ENCODE data around the gene CDKN2B. TPM values are rescaled to one million over a fixed set of nuclear protein-coding genes. Genes with fewer than 3 reads are reported as not detected.
"Not testable (repeated sequence)": the region's sequence is repeated elsewhere in the genome, so short reads cannot be mapped to it uniquely, and the experiment has no call there.

CDKN2B gene
- total RNA-seq, 1 experiment from 2014 or later, result 24.1 TPM

DNA sequence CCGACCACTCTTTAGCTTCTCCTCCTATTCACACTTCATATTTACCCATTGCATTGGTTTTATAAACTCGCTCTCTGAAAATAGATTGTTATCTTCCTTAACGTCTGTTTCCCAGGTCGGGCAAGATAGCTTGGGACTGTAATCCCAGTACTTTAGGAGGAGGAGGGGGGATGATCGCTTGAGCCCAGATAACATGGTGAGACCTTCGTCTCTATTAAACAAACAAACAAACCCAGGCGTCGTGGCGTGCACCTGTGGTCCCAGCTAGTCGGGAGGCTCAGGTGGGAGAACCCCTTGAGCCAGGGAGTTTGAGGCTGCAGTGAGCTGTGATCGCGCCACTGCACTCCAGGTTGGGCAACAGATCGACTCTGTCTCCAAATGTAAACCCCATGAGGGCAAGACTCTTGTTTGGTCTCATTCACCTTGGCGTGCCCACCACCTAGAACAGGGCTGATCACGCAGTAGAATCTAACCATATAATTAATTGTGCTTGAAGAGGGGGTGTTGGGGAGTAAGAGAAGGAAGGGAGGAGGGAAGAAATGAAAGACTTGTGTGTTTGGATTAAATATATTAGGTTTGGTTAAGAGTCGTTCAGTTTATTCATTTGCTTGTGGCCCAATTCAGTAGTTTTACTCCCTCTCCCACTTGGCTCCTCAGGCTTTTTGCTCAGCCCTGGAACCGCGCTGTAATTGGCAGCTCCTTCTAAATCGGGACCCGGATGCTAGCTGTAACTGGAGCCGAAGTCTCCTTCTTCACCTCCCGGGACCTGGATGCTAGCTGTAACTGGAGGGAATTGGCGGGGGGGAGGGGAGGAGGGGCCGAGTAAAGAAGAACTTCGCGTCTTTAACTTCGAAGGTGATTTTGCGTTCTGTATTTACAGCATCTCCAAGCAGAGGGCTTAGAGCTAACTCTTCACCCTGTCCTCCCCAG lies 39.8 kb downstream of the CDKN2B start:
- DNase-seq (ENCODE audit: low read depth), result no peak

DNA sequence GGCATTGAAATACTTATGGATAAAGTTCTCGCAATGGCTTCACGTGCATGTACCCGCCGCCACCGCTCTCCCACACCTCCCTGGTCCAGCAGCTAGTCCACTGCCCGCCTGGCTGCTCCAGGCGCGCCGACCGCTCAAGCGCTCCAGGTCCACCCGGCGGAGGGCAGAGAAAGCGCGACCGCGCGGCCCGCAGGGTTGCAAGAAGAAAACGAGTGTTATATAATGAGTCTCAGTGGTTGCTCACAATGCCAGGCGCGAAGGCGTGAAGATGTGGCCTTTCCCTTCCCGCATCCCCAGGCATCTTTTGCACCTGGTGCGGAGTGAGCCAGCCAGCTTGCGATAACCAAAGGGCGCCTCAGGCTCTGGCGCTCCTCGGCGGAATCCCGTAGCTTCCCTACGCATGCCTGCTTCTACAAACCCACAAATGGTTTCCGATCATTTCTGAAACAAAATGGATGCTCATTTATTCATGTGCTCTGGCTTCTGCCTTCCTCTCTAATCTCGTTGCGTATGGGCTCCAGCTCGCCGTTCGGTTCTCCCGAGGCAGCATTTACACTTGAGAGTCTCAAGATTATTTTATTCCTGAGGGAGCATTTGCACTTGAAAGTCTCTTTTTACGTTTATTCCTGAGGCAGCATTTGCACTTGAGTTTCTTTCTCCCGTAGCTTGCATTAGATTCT lies 40.6 kb downstream of the CDKN2B start:
- no peak for DNase-seq (ENCODE audit: low read depth)

DNA sequence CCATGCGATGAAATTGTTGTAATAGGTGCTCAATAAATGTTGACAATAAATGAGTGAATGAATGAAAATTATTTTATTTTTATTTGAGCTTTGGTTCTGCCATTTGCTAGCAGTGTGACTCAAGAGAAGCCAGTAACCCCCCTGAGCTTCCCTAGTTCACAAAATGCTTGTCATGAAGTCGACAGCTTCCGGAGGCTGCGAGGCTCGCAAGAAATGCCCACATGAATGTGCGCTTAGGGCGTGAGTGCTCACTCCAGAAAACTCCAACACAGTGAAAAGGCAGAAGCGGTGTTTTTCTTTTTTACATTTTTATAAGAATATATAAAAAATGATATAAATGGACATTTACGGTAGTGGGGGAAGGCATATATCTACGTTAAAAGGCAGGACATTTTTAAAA lies 41.4 kb downstream of the CDKN2B start:
- no peak for DNase-seq (ENCODE audit: low read depth)

DNA sequence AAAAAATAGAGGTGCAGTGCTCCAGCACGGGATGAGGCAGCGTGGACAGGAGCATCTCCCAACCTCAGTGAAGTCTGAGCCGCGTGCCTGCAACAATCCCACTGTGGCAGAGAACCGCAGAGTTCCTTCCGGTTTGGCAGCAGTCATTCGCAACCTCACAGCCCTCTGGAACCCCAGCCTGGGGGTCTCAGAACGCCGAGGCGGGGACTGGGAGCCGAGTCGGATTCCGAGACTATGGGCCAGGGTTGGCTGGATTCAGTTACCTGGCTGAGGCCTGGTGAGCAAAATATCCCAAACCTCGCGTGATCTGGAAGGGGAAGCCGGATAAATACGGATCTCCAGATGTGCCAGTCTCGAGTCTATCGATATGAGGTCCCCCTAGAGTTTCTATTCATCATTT lies 41.9 kb downstream of the CDKN2B start:
- DNase-seq (ENCODE audit: low read depth), result no peak

DNA sequence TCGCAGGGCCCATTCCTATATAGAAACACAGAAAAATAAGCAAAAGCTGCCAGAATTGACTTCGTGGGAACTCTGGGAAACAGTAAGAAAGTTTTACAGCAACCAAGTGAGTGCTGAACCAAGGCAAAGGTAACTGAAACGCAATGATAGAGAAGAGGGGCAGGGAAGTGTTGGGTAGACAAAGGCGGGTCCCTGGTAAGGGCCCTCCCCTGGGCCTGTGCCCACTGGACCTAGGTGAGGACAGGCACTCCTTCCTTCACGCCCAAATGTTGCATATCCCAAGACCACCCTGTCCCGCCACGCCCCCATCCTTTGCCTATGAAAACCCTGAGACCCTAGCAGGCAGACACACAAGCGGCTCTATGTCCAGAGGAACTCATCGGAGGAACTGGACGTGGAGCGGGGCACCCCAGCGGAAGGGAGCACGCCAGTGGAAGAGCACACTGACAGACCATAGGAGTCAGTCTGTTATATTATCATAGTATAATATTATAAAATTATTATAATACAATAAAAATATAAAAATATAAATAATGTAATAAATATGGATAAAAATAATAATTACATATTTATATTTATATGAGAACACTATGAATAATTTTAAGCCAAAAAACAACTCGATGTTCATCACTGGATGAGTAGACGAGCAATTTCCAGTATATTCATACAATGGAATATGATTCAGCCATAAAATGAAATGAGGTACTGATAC lies 42.8 kb downstream of the CDKN2B start:
- no peak for DNase-seq (ENCODE audit: low read depth)

DNA sequence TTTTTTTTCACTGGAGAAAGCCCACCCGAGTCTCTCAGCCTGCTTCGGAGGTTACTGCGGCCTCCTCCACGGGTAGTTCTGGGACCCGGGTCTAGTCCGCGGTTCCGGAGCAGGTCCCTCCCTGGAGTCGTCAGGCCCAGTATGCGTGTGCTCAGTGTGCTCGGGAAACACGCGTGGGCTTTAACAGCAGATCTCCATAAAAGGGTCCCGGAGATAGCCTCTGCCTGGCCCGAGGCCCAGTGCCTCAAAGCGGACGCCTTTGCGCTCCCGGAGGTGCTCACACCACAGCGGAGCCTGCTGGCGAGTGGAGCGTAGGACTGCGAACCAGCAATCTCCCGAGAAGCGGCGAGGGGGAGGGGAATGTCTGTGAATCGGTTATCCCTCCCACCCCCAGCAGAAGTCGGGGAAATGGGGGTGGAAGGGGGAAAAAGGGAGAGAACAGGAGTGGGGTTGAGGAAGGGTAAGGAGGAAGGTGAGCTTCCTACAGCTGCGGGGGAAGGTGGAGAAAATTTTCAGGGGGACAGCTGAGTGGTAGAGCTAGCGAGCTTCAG lies 43.6 kb downstream of the CDKN2B start:
- no peak for DNase-seq (ENCODE audit: low read depth)

DNA sequence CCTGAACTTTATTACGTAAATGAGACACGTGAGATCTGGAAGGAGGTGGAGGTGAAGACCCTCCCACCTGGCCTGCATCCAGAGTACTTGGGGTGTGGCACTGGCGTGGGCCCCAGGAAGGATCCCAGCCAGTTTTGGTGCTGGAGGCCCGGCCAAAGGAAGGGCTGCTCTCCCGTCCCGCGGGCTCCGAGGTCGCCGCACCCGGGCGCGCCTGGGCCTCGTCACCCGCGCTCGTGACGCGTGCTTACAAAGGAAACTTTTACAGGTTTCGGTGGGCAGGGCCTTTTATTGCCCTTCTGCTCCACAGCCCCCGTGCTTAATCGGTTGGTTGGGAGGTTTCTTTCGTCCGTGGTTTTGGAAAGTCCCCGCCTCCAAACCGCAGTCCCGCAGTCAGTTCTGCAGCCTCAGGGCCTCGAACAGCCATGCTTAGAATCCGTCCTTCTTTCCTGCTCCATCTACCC lies 44.1 kb downstream of the CDKN2B start:
- DNase-seq (ENCODE audit: low read depth), result no peak

DNA sequence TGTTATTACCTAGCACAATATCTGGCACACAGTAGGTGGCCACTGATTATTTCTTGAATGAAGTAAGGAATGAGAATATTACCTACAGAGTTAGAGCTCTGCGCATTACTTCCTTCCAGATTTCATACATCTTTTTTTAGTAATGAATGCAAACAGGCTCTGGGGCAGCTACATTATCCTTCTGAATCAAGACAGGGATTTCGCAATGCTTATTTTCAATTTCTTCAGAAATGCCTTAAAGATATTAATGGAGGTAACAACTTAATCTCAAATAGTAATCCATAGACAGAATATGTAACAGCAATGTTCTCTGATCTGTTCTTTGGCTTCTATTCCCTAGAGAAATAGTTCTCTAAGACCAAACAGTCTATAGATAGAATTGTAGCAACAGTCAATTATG lies 47.5 kb downstream of the CDKN2B start:
- no peak for DNase-seq (ENCODE audit: low read depth)

DNA sequence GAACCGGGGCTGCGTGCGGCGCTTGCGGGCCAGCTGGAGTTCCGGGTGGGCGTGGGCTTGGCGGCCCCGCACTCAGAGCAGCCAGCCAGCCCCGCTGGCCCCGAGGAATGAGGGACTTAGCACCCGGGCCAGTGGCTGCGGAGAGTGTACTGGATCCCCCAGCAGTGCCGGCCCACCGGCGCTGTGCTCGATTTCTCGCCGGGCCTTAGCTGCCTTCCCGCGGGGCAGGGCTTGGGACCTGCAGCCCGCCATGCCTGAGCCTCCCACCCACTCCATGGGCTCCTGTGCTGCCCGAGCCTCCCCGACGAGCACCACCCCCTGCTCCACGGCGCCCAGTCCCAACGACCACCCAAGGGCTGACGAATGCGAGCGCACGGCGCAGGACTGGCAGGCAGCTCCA lies 49.8 kb downstream of the CDKN2B start:
- not testable (repeated sequence) for DNase-seq (ENCODE audit: low read depth)

DNA sequence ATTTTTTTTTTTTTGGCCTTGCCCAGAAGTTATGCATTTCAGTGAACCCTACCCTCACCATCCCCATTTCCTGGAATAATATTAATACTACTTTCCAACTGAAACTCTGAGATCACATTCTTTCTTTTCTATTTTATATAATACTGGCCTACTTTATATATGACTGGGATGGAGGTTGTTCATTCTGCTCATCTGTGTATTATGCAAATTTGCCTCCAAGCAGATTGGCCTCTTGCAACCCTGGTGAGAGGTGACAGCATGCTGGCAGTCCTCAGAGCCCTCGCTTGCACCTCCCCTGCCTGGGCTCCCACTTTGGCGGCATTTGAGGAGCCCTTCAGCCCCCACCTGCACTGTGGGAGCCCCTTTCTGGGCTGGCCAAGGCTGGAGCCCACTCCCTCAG lies 50.3 kb downstream of the CDKN2B start:
- DNase-seq (ENCODE audit: low read depth), result no peak

Other genes starting within 250 kb of the CDKN2B start
- gene MTAP, start 206.7 kb downstream of the CDKN2B start, total RNA-seq (2014; rRNA removed; shearing (Covaris generic)), result 43.4 and 63.7 TPM in 2 replicates
- gene CDKN2A, start 14.9 kb downstream of the CDKN2B start, total RNA-seq (2014; rRNA removed; shearing (Covaris generic)), result 594 and 597 TPM in 2 replicates
- 9.2 and 14.5 TPM in 2 replicates for gene CDKN2B-AS1, start 14.5 kb downstream of the CDKN2B start, total RNA-seq (2014; rRNA removed; shearing (Covaris generic))